Aorta (tissue), 5 donors: ENCODE measurements around the gene CD84. TPM values are rescaled to one million over a fixed set of nuclear protein-coding genes. Genes with fewer than 3 reads are reported as not detected.

Experiments used
- ATAC-seq: fragments of 200-7000 bp; cut with Tn5 transposase; one replicate; pipeline ENCODE4 v1.9.1; 2022; ENCODE audit warnings: moderate library complexity; ENCODE audit not compliant: low FRiP score
- DNase-seq, 2 donors: peaks; one replicate each; pipeline ENCODE4 v3.0.0-alpha.2; 2020
- H3K27ac ChIP-seq, 2 donors: one replicate each; pipeline ENCODE4 v1.5.1; 2013; ENCODE audit warnings: low read length in 2 of 2, mild to moderate bottlenecking in 2 of 2, moderate library complexity in 2 of 2, control low read depth in 1 of 2, inconsistent platforms in 1 of 2, low read depth in 1 of 2
- H3K27me3 ChIP-seq, 2 donors: one replicate each; pipeline ENCODE4 v1.6.1; 2013; ENCODE audit warnings: control low read depth in 1 of 2, low read length in 1 of 2, mild to moderate bottlenecking in 1 of 2, moderate library complexity in 1 of 2; ENCODE audit not compliant: insufficient read depth in 2 of 2, control insufficient read depth in 1 of 2
- H3K36me3 ChIP-seq, 2 donors: one replicate each; pipeline ENCODE4 v1.6.1; 2013; ENCODE audit warnings: control low read depth in 1 of 2, low read length in 1 of 2, mild to moderate bottlenecking in 1 of 2; ENCODE audit not compliant: insufficient read depth in 2 of 2, control insufficient read depth in 1 of 2
- H3K4me1 ChIP-seq, 2 donors: one replicate each; pipeline ENCODE4 v1.6.1; 2013; ENCODE audit warnings: low read length in 2 of 2, control low read depth in 1 of 2, mild to moderate bottlenecking in 1 of 2, moderate library complexity in 1 of 2; ENCODE audit not compliant: insufficient read depth in 2 of 2, control insufficient read depth in 1 of 2
- H3K4me3 ChIP-seq, 2 donors: one replicate each; pipeline ENCODE4 v1.5.1; 2013; ENCODE audit warnings: low read length in 2 of 2, control low read depth in 1 of 2, mild to moderate bottlenecking in 1 of 2
- H3K9me3 ChIP-seq: one replicate; pipeline ENCODE4 v1.6.1; 2013; ENCODE audit warnings: mild to moderate bottlenecking, low read length; ENCODE audit not compliant: control insufficient read depth
- WGBS, 2 donors: extraction: QIAGEN DNeasy Blood & Tissue Kit; methylation state at CpG; one replicate each; pipeline ENCODE4 v1.1.7; 2013; 5-methylcytosine and 5-hydroxymethylcytosine counted together
- intact Hi-C, 2 donors: fragments of 100-400 bp; cut with DNase I; formaldehyde crosslinking; loops; one replicate each; pipeline versions ENCODE4 v1.14.2 to v1.15.0; 2022
- polyA plus RNA-seq, 2 donors: library from polyadenylated mRNA; stranded (reverse); fragments of 200-250 nt; gene quantifications; one replicate each; pipeline ENCODE4 v1.2.3, GENCODE V29; 2013
- total RNA-seq, 2 donors: library from RNA; stranded (reverse); fragmentation: NEBNext Ultra II Directional; extraction: Animal tissue kit (Norgen Biotek cat#: 25700); gene quantifications; one replicate each; pipeline ENCODE4 v1.2.1, GENCODE V29; 2021
- donor health status: healthy with polysubstance abuse.
- donor health status: Bipolar disorder and iron deficiency.
- donor health status: DM: no; HTN: no; CAD: no.
- donor health status: DM: no; HTN: no; CAD: no.
- donor health status: DM: yes; HTN: yes; CAD: no.

CD84 gene
- total and polyA plus RNA-seq, 4 donors = 0.41 to 22.9 (median 7.5) TPM

GRCh38 chr1:160544647-160545046, 34.6 kb downstream of the CD84 start:
- DNase-seq = no peak
- Histone ChIP-seq H3K4me1 (no peaks in the 10 kb centered on the region), H3K27me3 (no peaks in the 10 kb centered on the region), H3K9me3 (no peaks in the 10 kb centered on the region), H3K27ac (no peak overlapping the region), H3K36me3 (no peaks in the 10 kb centered on the region), H3K4me3 (no peak overlapping the region)
- 81 to 85% methylated on average over 1 of the region's 1 CpG for WGBS, 2 donors
- no peak for ATAC-seq
- intact Hi-C loops = no loop called here

GRCh38 chr1:160542303-160542945, 36.9 kb downstream of the CD84 start:
- no peak overlapping the region for H3K27ac ChIP-seq
- no peaks in the 10 kb centered on the region for H3K36me3 ChIP-seq
- ATAC-seq (no peak), DNase-seq (no peak)
- no peaks in the 10 kb centered on the region for H3K27me3 ChIP-seq
- WGBS, 2 donors = 0% methylated on average over 2 of the region's 2 CpGs
- no peak overlapping the region for H3K4me3 ChIP-seq
- H3K4me1 ChIP-seq = no peaks in the 10 kb centered on the region
- no peaks in the 10 kb centered on the region for H3K9me3 ChIP-seq
- intact Hi-C loops = no loop called here

GRCh38 chr1:160541622-160542302, 37.5 kb downstream of the CD84 start:
- 62 to 65% methylated on average over 1 of the region's 1 CpG for WGBS, 2 donors
- no peak for ATAC-seq
- intact Hi-C loops = no loop called here
- DNase-seq = no peak
- Histone ChIP-seq H3K9me3 (peaks cover 1% of the 10 kb centered on the region), H3K4me3 (no peak overlapping the region), H3K36me3 (no peaks in the 10 kb centered on the region), H3K27ac (no peak overlapping the region), H3K4me1 (no peaks in the 10 kb centered on the region), H3K27me3 (no peaks in the 10 kb centered on the region)

GRCh38 chr1:160540859-160541233, 38.5 kb downstream of the CD84 start:
- intact Hi-C loops = no loop called here
- no peak overlapping the region for H3K27ac ChIP-seq

GRCh38 chr1:160539990-160540858, 39.1 kb downstream of the CD84 start:
- no peak overlapping the region for H3K27ac ChIP-seq
- no peak overlapping the region for H3K4me3 ChIP-seq
- DNase-seq = no peak
- intact Hi-C loops = no loop called here
- H3K9me3 ChIP-seq = peaks cover 1% of the 10 kb centered on the region
- no peaks in the 10 kb centered on the region for H3K4me1 ChIP-seq
- WGBS, 2 donors = 34 to 40% methylated on average over 8 of the region's 8 CpGs
- no peaks in the 10 kb centered on the region for H3K36me3 ChIP-seq
- no peaks in the 10 kb centered on the region for H3K27me3 ChIP-seq
- no peak for ATAC-seq

More at GRCh38 chr1:160540859-160541233, 38.5 kb downstream of the CD84 start:
- no peaks in the 10 kb centered on the region for H3K27me3 ChIP-seq
- H3K4me3 ChIP-seq = no peak overlapping the region
- H3K4me1 ChIP-seq = no peaks in the 10 kb centered on the region
- peaks cover 1% of the 10 kb centered on the region for H3K9me3 ChIP-seq
- H3K36me3 ChIP-seq = no peaks in the 10 kb centered on the region
- ATAC-seq = no peak
- no peak for DNase-seq

GRCh38 chr1:160539684-160539989, 39.7 kb downstream of the CD84 start:
- no peaks in the 10 kb centered on the region for H3K36me3 ChIP-seq
- no peak overlapping the region for H3K27ac ChIP-seq
- no peak for ATAC-seq
- 82 to 88% methylated on average over 6 of the region's 6 CpGs for WGBS, 2 donors
- intact Hi-C loops = no loop called here
- H3K4me3 ChIP-seq = no peak overlapping the region
- H3K27me3 ChIP-seq = no peaks in the 10 kb centered on the region
- peaks cover 1% of the 10 kb centered on the region for H3K9me3 ChIP-seq
- no peaks in the 10 kb centered on the region for H3K4me1 ChIP-seq
- DNase-seq = no peak

- H3K36me3 ChIP-seq = no peaks in the 10 kb centered on the region
- H3K4me1 ChIP-seq = no peaks in the 10 kb centered on the region
- intact Hi-C loops = no loop called here
- no peak overlapping the region for H3K4me3 ChIP-seq
- peaks cover 1% of the 10 kb centered on the region for H3K9me3 ChIP-seq
- no peak overlapping the region for H3K27ac ChIP-seq
- DNase-seq = no peak
- no peaks in the 10 kb centered on the region for H3K27me3 ChIP-seq
- WGBS, 2 donors = 60 to 61% methylated on average over 5 of the region's 5 CpGs
- ATAC-seq = no peak
Measured at GRCh38 chr1:160538985-160539651, 40.2 kb downstream of the CD84 start.

GRCh38 chr1:160537714-160538665, 41.3 kb downstream of the CD84 start:
- no peak for ATAC-seq
- no peak for DNase-seq
- Histone ChIP-seq H3K27me3 (no peaks in the 10 kb centered on the region), H3K4me3 (no peak overlapping the region), H3K36me3 (no peaks in the 10 kb centered on the region), H3K9me3 (peaks cover 1% of the 10 kb centered on the region), H3K27ac (no peak overlapping the region), H3K4me1 (no peaks in the 10 kb centered on the region)
- intact Hi-C loops = no loop called here
- WGBS, 2 donors = 71 to 75% methylated on average over 7 to 8 of the region's 8 CpGs
